PC-3 (cell line): ENCODE measurements around the gene TUBGCP2.

Experiments used
- CTCF ChIP-seq: fragments of 300-600 bp; sonication (generic); conservative IDR thresholded peaks from 2 replicates; pipeline ENCODE4 v1.5.1; 2017; ENCODE audit warnings: antibody characterized with exemption, low read depth, mild to moderate bottlenecking, low read length
- EZH2 ChIP-seq: fragments of 300-600 bp; sonication (generic); IDR thresholded peaks from one replicate; pipeline ENCODE4 v1.6.1; 2017; ENCODE audit warnings: antibody characterized with exemption, mild to moderate bottlenecking, low read length; ENCODE audit not compliant: unreplicated experiment
- EZH2phosphoT487 ChIP-seq: fragments of 300-600 bp; sonication (generic); IDR thresholded peaks from 2 replicates; pipeline ENCODE4 v1.6.1; 2018; ENCODE audit warnings: mild to moderate bottlenecking, antibody characterized with exemption, low read length, borderline replicate concordance

GRCh38 chr10:133312769-133313145 is 4.1 kb upstream of the TUBGCP2 start:
- no peak for TF ChIP-seq EZH2
- TF ChIP-seq CTCF = no peak
- no peak for TF ChIP-seq EZH2phosphoT487
